Activated CD4-positive, alpha-beta T cell treated with anti-CD3 and anti-CD28 coated beads, Interleukin-2, amount 10 ng/mL, durations not matched to agents 7 days and 5 days (primary cell): ENCODE measurements around the gene TPX2. TPM values are rescaled to one million over a fixed set of nuclear protein-coding genes. Genes with fewer than 3 reads are reported as not detected.

Experiments
- CTCF ChIA-PET: fragments of 350-600 bp; sonication (Branson Sonifier 250); formaldehyde crosslinking; loops from one replicate; lab custom pipeline; 2021; ENCODE audit warnings: antibody characterized with exemption; lab: Charles Lee
- POLR2A ChIA-PET: fragments of 350-600 bp; sonication (Branson Sonifier 250); formaldehyde crosslinking; loops from one replicate; lab custom pipeline; 2021; ENCODE audit warnings: antibody characterized with exemption; lab: Charles Lee
- DNase-seq: peaks from one replicate; pipeline ENCODE4 v3.0.0-alpha.2; 2020
- H3K27ac Mint-ChIP-seq: one replicate; pipeline ENCODE4 v1.8.0; 2021; ENCODE audit warnings: mild to moderate bottlenecking, moderate library complexity, mixed read lengths
- H3K27me3 Mint-ChIP-seq: one replicate; pipeline ENCODE4 v1.8.0; 2021; ENCODE audit warnings: mixed read lengths
- H3K36me3 Mint-ChIP-seq: one replicate; pipeline ENCODE4 v1.8.0; 2021; ENCODE audit warnings: low read depth, mixed read lengths
- H3K4me1 Mint-ChIP-seq: one replicate; pipeline ENCODE4 v1.8.0; 2021; ENCODE audit warnings: mixed read lengths
- H3K4me3 Mint-ChIP-seq: one replicate; pipeline ENCODE4 v1.8.0; 2021; ENCODE audit warnings: mild to moderate bottlenecking, moderate library complexity, mixed read lengths
- H3K9me3 Mint-ChIP-seq: one replicate; pipeline ENCODE4 v1.8.0; 2021; ENCODE audit warnings: mixed read lengths
- total RNA-seq, 2 experiments: library from RNA; stranded (reverse); gene quantifications; one replicate each; pipeline ENCODE4 v1.2.3, GENCODE V29; 2021

TPX2 gene
- 100 to 1,000 TPM; 164 to 193 TPM for total RNA-seq

GRCh38 chr20:31738729-31739549, at the start of gene TPX2:
Gene TPX2 (plus strand): TSS chr20:31739290. CDS start chr20:31757477, 18,187 bp downstream.
- CTCF ChIA-PET = interaction anchor here (0.6 to 10.0 kb wide), 6 partner anchors 9 to 126 kb away, joined by 3 to 69 read pairs (median 5); partner anchors contain the start of gene BCL2L1
- no peaks in the 10 kb centered on the region for H3K9me3 Mint-ChIP-seq
- H3K27me3 Mint-ChIP-seq = peaks cover 7% of the 10 kb centered on the region
- no peak within 1 kb of the TSS for H3K27ac Mint-ChIP-seq
- DNase-seq = peak; percentile 89
- H3K4me1 Mint-ChIP-seq = peaks cover 10% of the 10 kb centered on the region
- POLR2A ChIA-PET = interaction anchor here (0.7 kb wide), 1 partner anchor 51 kb away, joined by 3 read pairs; no protein-coding TSS in a partner anchor
- H3K4me3 Mint-ChIP-seq = no peak within 1 kb of the TSS
- H3K36me3 Mint-ChIP-seq = peaks cover 7% of the 10 kb centered on the region

- H3K36me3 Mint-ChIP-seq = peaks cover 67% of the 10 kb centered on the region
- H3K4me3 Mint-ChIP-seq = no peak overlapping the region
- H3K9me3 Mint-ChIP-seq = no peaks in the 10 kb centered on the region
- DNase-seq = no peak
- peaks cover 65% of the 10 kb centered on the region for H3K4me1 Mint-ChIP-seq
- ChIA-PET POLR2A (no interaction called here), CTCF (interaction anchor here (0.6 to 1.3 kb wide), 3 partner anchors 15 to 1137 kb away, joined by 4 to 6 read pairs (median 6); no protein-coding TSS in a partner anchor)
- no peak overlapping the region for H3K27ac Mint-ChIP-seq
- H3K27me3 Mint-ChIP-seq = no peaks in the 10 kb centered on the region
These were observed 48.9 kb upstream of the TPX2 start for GRCh38 chr20:31690124-31690666.

GRCh38 chr20:31691646-31692275, 47.3 kb upstream of the TPX2 start:
- DNase-seq = no peak
- no peaks in the 10 kb centered on the region for H3K27me3 Mint-ChIP-seq
- H3K4me1 Mint-ChIP-seq = peaks cover 60% of the 10 kb centered on the region
- POLR2A ChIA-PET = interaction anchor here (0.8 kb wide), 1 partner anchor 17 kb away, joined by 3 read pairs; no protein-coding TSS in a partner anchor
- no peak overlapping the region for H3K4me3 Mint-ChIP-seq
- H3K27ac Mint-ChIP-seq = peak overlapping the region; percentile 70
- peaks cover 56% of the 10 kb centered on the region for H3K36me3 Mint-ChIP-seq
- no peaks in the 10 kb centered on the region for H3K9me3 Mint-ChIP-seq
- CTCF ChIA-PET = interaction anchor here (1.5 to 2.7 kb wide), 3 partner anchors 8 to 79 kb away, joined by 5 to 11 read pairs (median 5); no protein-coding TSS in a partner anchor

DNA sequence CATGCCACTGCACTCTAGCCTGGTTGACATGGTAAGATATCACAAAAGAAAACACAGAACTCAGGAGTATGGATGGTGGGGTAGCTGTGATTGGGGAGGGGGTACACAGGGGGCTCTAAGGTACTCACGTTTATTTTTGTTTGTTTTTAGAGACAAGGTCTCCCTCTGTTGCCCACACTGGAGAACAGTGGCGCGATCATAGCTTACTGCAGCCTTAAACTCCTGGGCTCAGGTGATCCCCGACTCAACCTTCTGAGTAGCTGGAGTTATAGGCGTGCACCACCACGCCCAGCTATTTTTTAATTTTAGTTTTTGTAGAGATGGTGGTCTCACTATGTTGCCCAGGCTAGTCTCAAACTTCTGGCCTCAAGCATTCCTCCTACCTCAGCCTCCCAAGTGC, 45.7 kb upstream of the TPX2 start:
- ChIA-PET POLR2A (no interaction called here), CTCF (interaction anchor here (0.6 to 2.7 kb wide), 9 partner anchors 9 to 671 kb away, joined by 3 to 11 read pairs (median 3); no protein-coding TSS in a partner anchor)
- Mint-ChIP-seq H3K9me3 (no peaks in the 10 kb centered on the region), H3K27me3 (no peaks in the 10 kb centered on the region), H3K4me3 (no peak overlapping the region), H3K36me3 (peaks cover 47% of the 10 kb centered on the region), H3K27ac (peak overlapping the region; percentile 41), H3K4me1 (peaks cover 56% of the 10 kb centered on the region)
- DNase-seq = no peak

GRCh38 chr20:31693987-31694661, 45.0 kb upstream of the TPX2 start:
- Mint-ChIP-seq H3K27ac (peak overlapping the region; percentile 81), H3K27me3 (no peaks in the 10 kb centered on the region), H3K4me3 (no peak overlapping the region), H3K9me3 (no peaks in the 10 kb centered on the region), H3K36me3 (peaks cover 46% of the 10 kb centered on the region), H3K4me1 (peaks cover 57% of the 10 kb centered on the region)
- CTCF ChIA-PET = interaction anchor here (1.0 to 2.7 kb wide), 5 partner anchors 10 to 30 kb away, joined by 3 to 11 read pairs (median 6); no protein-coding TSS in a partner anchor
- no peak for DNase-seq
- POLR2A ChIA-PET = no interaction called here

GRCh38 chr20:31694842-31695593, 44.1 kb upstream of the TPX2 start:
- H3K36me3 Mint-ChIP-seq = peaks cover 49% of the 10 kb centered on the region
- CTCF ChIA-PET = interaction anchor here (0.6 to 7.6 kb wide), 4 partner anchors 28 to 54 kb away, joined by 3 to 58 read pairs (median 6); partner anchors contain the start of gene BCL2L1
- peaks cover 65% of the 10 kb centered on the region for H3K4me1 Mint-ChIP-seq

DNA sequence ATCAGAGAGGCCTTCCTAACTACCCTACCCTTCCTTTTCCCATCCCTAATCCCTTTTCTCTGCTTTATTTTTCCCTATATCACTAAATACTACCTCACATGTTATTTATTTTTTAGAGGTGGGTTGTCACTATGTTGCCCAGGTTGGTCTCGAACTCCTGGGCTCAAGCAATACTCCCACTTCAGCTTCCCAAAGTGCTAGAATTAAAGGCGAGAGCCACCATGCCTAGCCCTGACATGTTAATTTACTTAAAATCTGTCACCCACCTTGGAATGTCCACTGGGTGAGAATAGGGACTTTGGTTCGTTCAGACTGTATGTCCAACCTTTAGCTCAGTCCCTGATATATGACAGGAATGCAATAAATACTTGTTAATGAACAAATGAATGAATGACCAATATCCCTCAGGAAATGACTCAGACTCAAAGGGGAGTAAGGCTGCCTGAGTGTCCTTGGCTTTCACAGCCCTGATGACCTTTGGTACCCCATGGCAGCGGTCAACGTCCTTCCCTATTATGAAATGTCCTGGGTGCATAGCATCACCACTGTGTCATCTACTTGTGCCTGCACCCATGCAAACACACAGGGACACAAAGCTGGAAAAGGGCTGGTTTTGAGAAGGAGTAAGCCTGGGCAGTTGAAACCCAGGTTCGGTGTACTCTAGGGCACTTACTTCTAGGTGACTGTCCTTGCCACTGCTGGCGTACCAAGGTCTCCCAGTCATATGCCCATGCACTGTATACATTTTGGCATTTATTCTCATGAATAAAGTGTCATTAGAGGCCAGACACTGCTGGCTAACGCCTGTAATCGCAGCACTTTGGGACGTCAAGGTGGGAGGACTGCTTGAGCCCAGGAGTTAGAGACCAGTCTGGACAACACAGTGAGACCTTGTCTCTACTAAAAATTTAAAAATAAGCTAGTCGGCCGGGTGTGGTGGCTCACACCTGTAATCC, 43.0 kb upstream of the TPX2 start:
- Mint-ChIP-seq H3K36me3 (peaks cover 53% of the 10 kb centered on the region), H3K4me3 (no peak overlapping the region), H3K4me1 (peaks cover 69% of the 10 kb centered on the region), H3K27me3 (no peaks in the 10 kb centered on the region), H3K27ac (peak overlapping the region; percentile 72), H3K9me3 (no peaks in the 10 kb centered on the region)
- CTCF ChIA-PET = interaction anchor here (0.6 to 7.6 kb wide), 5 partner anchors 8 to 55 kb away, joined by 3 to 58 read pairs (median 4); partner anchors contain the start of gene BCL2L1
- DNase-seq = no peak
- POLR2A ChIA-PET = interaction anchor here (0.7 kb wide), 1 partner anchor 31 kb away, joined by 7 read pairs; no protein-coding TSS in a partner anchor

More at GRCh38 chr20:31694842-31695593, 44.1 kb upstream of the TPX2 start:
- no peak for DNase-seq
- Mint-ChIP-seq H3K4me3 (no peak overlapping the region), H3K9me3 (no peaks in the 10 kb centered on the region), H3K27me3 (no peaks in the 10 kb centered on the region), H3K27ac (peak overlapping the region; percentile 81)
- POLR2A ChIA-PET = interaction anchor here (0.7 kb wide), 1 partner anchor 30 kb away, joined by 7 read pairs; no protein-coding TSS in a partner anchor

GRCh38 chr20:31698243-31698802, 40.8 kb upstream of the TPX2 start:
- POLR2A ChIA-PET = interaction anchor here (0.6 to 1.0 kb wide), 3 partner anchors 24 to 348 kb away, joined by 3 to 7 read pairs (median 3); no protein-coding TSS in a partner anchor

GRCh38 chr20:31698803-31699718, 40.0 kb upstream of the TPX2 start:
- CTCF ChIA-PET = interaction anchor here (0.6 to 7.6 kb wide), 11 partner anchors 8 to 86 kb away, joined by 3 to 58 read pairs (median 4); partner anchors contain the start of gene BCL2L1
- peak overlapping the region; percentile 83 for H3K27ac Mint-ChIP-seq

More at GRCh38 chr20:31698243-31698802, 40.8 kb upstream of the TPX2 start:
- H3K36me3 Mint-ChIP-seq = peaks cover 52% of the 10 kb centered on the region
- H3K27me3 Mint-ChIP-seq = no peaks in the 10 kb centered on the region
- peak overlapping the region; percentile 83 for H3K27ac Mint-ChIP-seq
- no peaks in the 10 kb centered on the region for H3K9me3 Mint-ChIP-seq
- CTCF ChIA-PET = interaction anchor here (0.8 to 7.6 kb wide), 10 partner anchors 9 to 86 kb away, joined by 3 to 58 read pairs (median 4); partner anchors contain the start of gene BCL2L1
- H3K4me1 Mint-ChIP-seq = peaks cover 67% of the 10 kb centered on the region
- H3K4me3 Mint-ChIP-seq = no peak overlapping the region
- no peak for DNase-seq

More at GRCh38 chr20:31698803-31699718, 40.0 kb upstream of the TPX2 start:
- H3K27me3 Mint-ChIP-seq = no peaks in the 10 kb centered on the region
- POLR2A ChIA-PET = interaction anchor here (1.0 kb wide), 1 partner anchor 25 kb away, joined by 3 read pairs; no protein-coding TSS in a partner anchor
- H3K4me1 Mint-ChIP-seq = peaks cover 63% of the 10 kb centered on the region
- H3K9me3 Mint-ChIP-seq = no peaks in the 10 kb centered on the region
- peak; percentile 33 for DNase-seq
- H3K4me3 Mint-ChIP-seq = peak overlapping the region; percentile 21
- peaks cover 52% of the 10 kb centered on the region for H3K36me3 Mint-ChIP-seq
